IMR-90 (cell line): ENCODE data around the gene TMEM204. TPM values are rescaled to one million over a fixed set of nuclear protein-coding genes. Genes with fewer than 3 reads are reported as not detected.
A peak's percentile ranks its signal among the peaks of the same experiment; 100 is the strongest.

Experiments
- ATAC-seq: fragments of 200-7000 bp; cut with Tn5 transposase; 2 replicates; pipeline ENCODE4 v1.9.1; 2020; ENCODE audit warnings: low read depth, mild to moderate bottlenecking, moderate library complexity
- BruUV-seq: library from RNA; stranded (reverse); fragments of 400-500 nt; replicated peaks from 2 replicates; lab custom pipeline; 2021; lab: Mats Ljungman, UMichigan
- CTCF ChIA-PET: fragments of 300-600 bp; formaldehyde crosslinking; extraction: SDS; loops from one replicate; lab custom pipeline; 2021; ENCODE audit warnings: antibody characterized with exemption; lab: Yijun Ruan, JAX
- POLR2A ChIA-PET: fragments of 300-600 bp; sonication (Branson Sonifier 250); formaldehyde crosslinking; loops from one replicate; lab custom pipeline; 2022; ENCODE audit warnings: antibody characterized with exemption; ENCODE audit not compliant: unreplicated experiment; lab: Charles Lee
- DNase-seq: peaks from one replicate; pipeline ENCODE4 v3.0.0; 2013
- H2AFZ ChIP-seq: replicated peaks from 2 replicates; pipeline ENCODE3; 2013; ENCODE audit warnings: low read length, mild to moderate bottlenecking; ENCODE audit not compliant: poor library complexity
- H2AK5ac ChIP-seq: 2 replicates; pipeline ENCODE4 v1.6.1; 2013; ENCODE audit warnings: low read depth, low read length, inconsistent platforms
- H2AK9ac ChIP-seq: replicated peaks from 2 replicates; pipeline ENCODE3; 2013; ENCODE audit warnings: mild to moderate bottlenecking, low read depth, low read length, moderate library complexity; ENCODE audit not compliant: poor library complexity
- H2BK120ac ChIP-seq: 2 replicates; pipeline ENCODE4 v1.6.1; 2013; ENCODE audit warnings: low read depth, low read length, inconsistent platforms
- H2BK15ac ChIP-seq: 3 replicates; pipeline ENCODE4 v1.6.1; 2013; ENCODE audit warnings: low read depth, low read length, inconsistent platforms
- H2BK20ac ChIP-seq: 2 replicates; pipeline ENCODE4 v1.6.1; 2013; ENCODE audit warnings: low read depth, mild to moderate bottlenecking, inconsistent platforms, low read length, moderate library complexity
- H2BK5ac ChIP-seq: 2 replicates; pipeline ENCODE4 v1.6.1; 2013; ENCODE audit warnings: mild to moderate bottlenecking, low read depth, low read length, inconsistent platforms; ENCODE audit not compliant: poor library complexity, severe bottlenecking
- H3K14ac ChIP-seq: replicated peaks from 2 replicates; pipeline ENCODE4 v1.6.1; 2013; ENCODE audit warnings: low read depth, low read length, inconsistent platforms
- H3K18ac ChIP-seq: 2 replicates; pipeline ENCODE4 v1.6.1; 2013; ENCODE audit warnings: low read depth, low read length, control low read depth
- H3K23ac ChIP-seq: 2 replicates; pipeline ENCODE4 v1.6.1; 2013; ENCODE audit warnings: low read depth, low read length, inconsistent platforms
- H3K27ac ChIP-seq: 2 replicates; pipeline ENCODE4 v1.5.1; 2013; ENCODE audit warnings: mild to moderate bottlenecking, control low read depth, low read length; ENCODE audit not compliant: insufficient read depth
- H3K27me3 ChIP-seq: 2 replicates; pipeline ENCODE4 v1.6.1; 2013; ENCODE audit warnings: low read length; ENCODE audit not compliant: control insufficient read depth, insufficient read depth
- H3K36me3 ChIP-seq: 2 replicates; pipeline ENCODE4 v1.6.1; 2013; ENCODE audit warnings: low read length, mixed read lengths; ENCODE audit not compliant: control insufficient read depth, insufficient read depth
- H3K4ac ChIP-seq: 2 replicates; pipeline ENCODE4 v1.6.1; 2013; ENCODE audit warnings: low read depth, low read length, inconsistent platforms
- H3K4me1 ChIP-seq: 2 replicates; pipeline ENCODE4 v1.6.1; 2013; ENCODE audit warnings: low read length, mixed read lengths; ENCODE audit not compliant: control insufficient read depth, insufficient read depth
- H3K4me2 ChIP-seq: 2 replicates; pipeline ENCODE4 v1.6.1; 2013; ENCODE audit warnings: low read depth, mild to moderate bottlenecking, control low read depth, low read length, moderate library complexity
- H3K4me3 ChIP-seq: 2 replicates; pipeline ENCODE4 v1.5.1; 2013; ENCODE audit warnings: low read depth, mild to moderate bottlenecking, control low read depth, low read length, moderate library complexity; ENCODE audit not compliant: insufficient read depth
- H3K56ac ChIP-seq: 2 replicates; pipeline ENCODE4 v1.6.1; 2013; ENCODE audit warnings: low read length, inconsistent platforms; ENCODE audit not compliant: insufficient read depth; ENCODE audit errors: extremely low read depth
- H3K79me1 ChIP-seq, 2 experiments: 2 replicates each; pipeline ENCODE4 v1.6.1; 2013; ENCODE audit warnings: low read length in 2 of 2, inconsistent platforms in 1 of 2, low read depth in 1 of 2
- H3K9ac ChIP-seq: 2 replicates; pipeline ENCODE4 v1.6.1; 2013; ENCODE audit warnings: low read depth, low read length, control low read depth
- H3K9me1 ChIP-seq: 2 replicates; pipeline ENCODE4 v1.6.1; 2013; ENCODE audit warnings: low read length, inconsistent platforms; ENCODE audit not compliant: insufficient read depth
- H3K9me3 ChIP-seq: 2 replicates; pipeline ENCODE4 v1.6.1; 2013; ENCODE audit warnings: low read length; ENCODE audit not compliant: control insufficient read depth, insufficient read depth
- H4K20me1 ChIP-seq: 2 replicates; pipeline ENCODE4 v1.6.1; 2013; ENCODE audit warnings: low read length, inconsistent platforms; ENCODE audit not compliant: insufficient read depth
- H4K5ac ChIP-seq: 2 replicates; pipeline ENCODE4 v1.6.1; 2013; ENCODE audit warnings: mild to moderate bottlenecking, low read depth, low read length, control low read depth
- H4K8ac ChIP-seq, 2 experiments: 2 replicates each; pipeline ENCODE4 v1.6.1; 2013; ENCODE audit warnings: low read depth in 2 of 2, low read length in 2 of 2, control low read depth in 1 of 2, inconsistent platforms in 1 of 2
- H4K91ac ChIP-seq: 2 replicates; pipeline ENCODE4 v1.6.1; 2013; ENCODE audit warnings: low read depth, low read length, inconsistent platforms; ENCODE audit not compliant: insufficient read depth
- CHD1 ChIP-seq: IDR thresholded peaks from 2 replicates; pipeline ENCODE4 v1.6.1; 2012; ENCODE audit warnings: low read depth, low read length, improper control_type of control experiment
- MAFK ChIP-seq: IDR thresholded peaks from 2 replicates; pipeline ENCODE4 v1.6.1; 2012; ENCODE audit warnings: low read depth, low read length, improper control_type of control experiment
- MAZ ChIP-seq: IDR thresholded peaks from 2 replicates; pipeline ENCODE4 v1.6.1; 2012; ENCODE audit warnings: low read depth, mild to moderate bottlenecking, low read length, improper control_type of control experiment, moderate library complexity, borderline replicate concordance
- MXI1 ChIP-seq: IDR thresholded peaks from 2 replicates; pipeline ENCODE4 v1.6.1; 2012; ENCODE audit warnings: low read depth, mild to moderate bottlenecking, low read length, moderate library complexity, borderline replicate concordance
- POLR2A ChIP-seq: IDR thresholded peaks from 2 replicates; pipeline ENCODE4 v1.6.1; 2012; ENCODE audit warnings: mild to moderate bottlenecking, low read depth, low read length
- USF2 ChIP-seq: fragments of 150-350 bp; IDR thresholded peaks from 2 replicates; pipeline ENCODE4 v1.6.1; 2017; ENCODE audit warnings: mild to moderate bottlenecking, antibody characterized with exemption, low read length, low read depth
- WGBS, 2 experiments: methylation state at CpG; one replicate each; pipeline versions ENCODE4 v1.1.5 to v1.1.7; 2013; ENCODE audit warnings: missing lambda C conversion rate in 2 of 2; ENCODE audit not compliant: insufficient read length in 1 of 2; ENCODE audit errors: extremely low coverage in 2 of 2; 5-methylcytosine and 5-hydroxymethylcytosine counted together
- dilution Hi-C: fragments of 300-500 bp; cut with HindIII; formaldehyde crosslinking; loops from one replicate; pipeline ENCODE4 v1.14.3; 2018; ENCODE audit warnings: low sequenced_read_pairs; ENCODE audit not compliant: unreplicated experiment
- in situ Hi-C: fragments of 300-500 bp; cut with MboI; formaldehyde crosslinking; loops from 3 replicates; pipeline ENCODE4 v1.14.3; 2019; ENCODE audit warnings: low sequenced_read_pairs, inconsistent platforms, mixed read lengths
- intact Hi-C: fragments of 100-400 bp; cut with micrococcal nuclease; formaldehyde crosslinking; loops from 2 replicates; pipeline ENCODE4 v1.10.0; 2022
- polyA plus RNA-seq, 3 experiments: library from polyadenylated mRNA; depleted of rRNA; stranded (reverse); fragments of >200 nt; gene quantifications; 2 replicates each; pipeline ENCODE4 v1.2.3, GENCODE V29; 2012; ENCODE audit warnings: low replicate concordance in 1 of 3
- total RNA-seq: library from RNA; depleted of rRNA; stranded (reverse); fragments of >200 nt; gene quantifications from 2 replicates; pipeline ENCODE4 v1.2.3, GENCODE V29; 2012

TMEM204 gene
- total and polyA plus RNA-seq, 2 of the 4 experiments (the other 2 are of a cell fraction), result 7.0 to 12.3 TPM

- no peak for DNase-seq
- TF ChIP-seq MXI1 (no peak), POLR2A (no peak), MAFK (no peak), MAZ (no peak), CHD1 (no peak), USF2 (no peak)
- dilution Hi-C loops (no loop called here), intact Hi-C loops (no loop called here), in situ Hi-C loops (no loop called here)
- no peak overlapping the region for H3K4me3 ChIP-seq
- 0 out of 2 replicates have a peak, but pooled peaks cover 3% of the 10 kb centered on the region for H4K20me1 ChIP-seq
- no TSS peak for BruUV-seq
- ChIA-PET CTCF (no interaction called here), POLR2A (no interaction called here)
- no peak overlapping the region for H2BK5ac ChIP-seq
- H3K27ac ChIP-seq, result no peak overlapping the region
- no peak overlapping the region for H2AK9ac ChIP-seq
- no peak overlapping the region for H4K91ac ChIP-seq
- peak overlapping the region; percentile 9 for H2AFZ ChIP-seq
- H2BK20ac ChIP-seq, result no peak overlapping the region
- no peak overlapping the region for H3K14ac ChIP-seq
- no peak overlapping the region for H3K18ac ChIP-seq
- H2AK5ac ChIP-seq, result no peak overlapping the region; the same call in 1 of the 2 replicates
- H3K27me3 ChIP-seq, result no peaks in the 10 kb centered on the region
- peaks cover 23% of the 10 kb centered on the region for H3K36me3 ChIP-seq
- WGBS, 2 experiments, result 93% methylated on average over 5 of the region's 41 CpGs; no CpG with 5 or more reads in 1 of the 2 experiments
- 0 out of 2 replicates have a peak, but pooled peaks cover 9% of the 10 kb centered on the region for H3K9me1 ChIP-seq
- H3K9ac ChIP-seq, result no peak overlapping the region
- H3K56ac ChIP-seq, result no peak overlapping the region
- no peak overlapping the region for H3K4me2 ChIP-seq
- H3K4me1 ChIP-seq, result peaks cover 3% of the 10 kb centered on the region; the same call in 1 of the 2 replicates
- H4K8ac ChIP-seq, result no peak overlapping the region
- no peak overlapping the region for H2BK15ac ChIP-seq
- H4K5ac ChIP-seq, result no peak overlapping the region
- H2BK120ac ChIP-seq, result no peak overlapping the region
- no peak overlapping the region for H3K23ac ChIP-seq
- peaks cover 0 to 50% of the 10 kb centered on the region in 2 experiments; a peak in 2 of 4 replicates for H3K79me1 ChIP-seq
- ATAC-seq, result no peak
- H3K4ac ChIP-seq, result no peak overlapping the region
- H3K9me3 ChIP-seq, result no peaks in the 10 kb centered on the region
These were observed 8.1 kb downstream of the TMEM204 start for GRCh38 chr16:1541293-1542165.
